ENCODE data around the gene LARGE1.
A peak's percentile ranks its signal among the peaks of the same experiment; 100 is the strongest.

The LARGE1 gene

GRCh38 chr22:33561149-33561807 is 359.0 kb downstream of the LARGE1 start:
- DNase-seq (ENCODE audit: low spot score) = no peak

- no peak for DNase-seq (ENCODE audit: low spot score)
Observed at GRCh38 chr22:33557836-33558235, 362.4 kb downstream of the LARGE1 start.

- peak; percentile 94 for DNase-seq (ENCODE audit: low spot score)
Observed at GRCh38 chr22:33555814-33556522, 364.3 kb downstream of the LARGE1 start.

DNA sequence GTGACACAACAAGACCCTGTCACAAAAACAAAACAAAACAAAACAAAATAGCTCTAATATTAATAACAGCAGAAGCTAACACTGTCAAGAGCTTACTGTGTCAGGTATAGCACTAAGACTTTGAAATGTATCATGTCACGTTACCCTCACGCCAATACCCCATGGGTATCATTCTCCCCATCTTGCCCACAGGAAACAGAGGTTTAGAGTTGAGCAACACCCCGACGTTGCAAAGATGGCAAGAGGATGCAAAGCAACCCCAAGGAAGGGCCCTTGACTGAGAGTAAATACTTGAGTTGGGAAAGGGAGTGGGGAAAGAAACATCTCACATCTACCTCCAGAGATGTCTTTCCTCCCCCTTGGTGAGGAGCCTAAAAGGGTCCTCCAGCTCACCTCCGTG is 366.8 kb downstream of the LARGE1 start:
- no peak for DNase-seq (ENCODE audit: low spot score)

GRCh38 chr22:33544707-33545106 is 375.6 kb downstream of the LARGE1 start:
- peak; percentile 51 for DNase-seq (ENCODE audit: low spot score)

DNA sequence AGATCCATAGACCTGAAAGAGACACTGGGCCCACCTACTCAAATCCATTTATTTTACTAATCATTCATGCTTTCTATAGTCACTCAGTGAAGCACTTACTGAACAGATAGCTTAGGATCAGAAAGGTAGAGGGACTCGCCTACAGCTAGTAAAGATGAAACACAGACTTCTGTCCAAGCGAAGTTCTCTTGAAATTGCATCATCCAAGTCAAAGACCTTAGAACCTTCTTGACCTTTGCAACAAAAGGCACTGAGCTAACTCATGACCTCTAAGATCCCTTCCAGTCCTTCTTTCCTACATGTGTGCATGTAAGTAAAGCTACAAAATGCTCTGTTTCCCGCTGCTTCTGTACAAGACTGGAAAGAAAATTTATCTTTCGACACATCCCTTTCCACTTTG is 377.6 kb downstream of the LARGE1 start:
- DNase-seq (ENCODE audit: low spot score) = no peak

GRCh38 chr22:33542153-33542552 is 378.1 kb downstream of the LARGE1 start:
- peak; percentile 9 for DNase-seq (ENCODE audit: low spot score)

GRCh38 chr22:33539902-33540751 is 380.1 kb downstream of the LARGE1 start:
- DNase-seq (ENCODE audit: low spot score) = peak; percentile 96

DNA sequence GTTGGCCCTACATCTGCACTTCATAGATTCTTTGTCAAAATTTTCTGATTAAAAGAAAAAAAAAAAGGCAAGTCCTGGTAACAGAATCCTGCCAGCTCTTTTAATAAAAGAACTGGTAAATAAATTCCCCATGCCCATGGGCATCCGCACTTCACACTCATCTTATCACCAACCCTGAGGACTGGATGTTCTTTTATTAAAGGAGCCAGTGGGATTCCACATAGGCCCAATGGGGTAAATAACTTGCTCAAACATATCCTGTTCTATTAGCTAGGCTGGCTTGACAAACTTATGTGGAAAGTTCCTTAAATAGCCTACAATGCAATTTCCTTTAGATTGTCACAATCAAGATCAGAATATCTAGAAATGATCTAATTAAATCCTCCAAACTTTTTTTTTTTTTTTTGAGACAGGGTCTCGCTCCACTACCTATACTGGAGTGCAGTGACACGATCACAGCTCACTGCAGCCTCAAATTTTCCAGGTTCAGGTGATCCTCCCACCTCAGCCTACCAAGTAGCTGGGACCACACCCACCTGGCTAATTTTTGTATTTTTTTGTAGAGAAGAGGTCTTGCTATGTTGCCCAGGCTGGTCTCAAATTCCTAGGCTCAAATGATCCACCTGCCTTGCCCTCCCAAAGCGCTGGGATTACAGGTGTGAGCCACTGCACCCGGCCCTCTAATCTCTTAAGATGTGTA is 380.9 kb downstream of the LARGE1 start:
- DNase-seq (ENCODE audit: low spot score) = no peak

DNA sequence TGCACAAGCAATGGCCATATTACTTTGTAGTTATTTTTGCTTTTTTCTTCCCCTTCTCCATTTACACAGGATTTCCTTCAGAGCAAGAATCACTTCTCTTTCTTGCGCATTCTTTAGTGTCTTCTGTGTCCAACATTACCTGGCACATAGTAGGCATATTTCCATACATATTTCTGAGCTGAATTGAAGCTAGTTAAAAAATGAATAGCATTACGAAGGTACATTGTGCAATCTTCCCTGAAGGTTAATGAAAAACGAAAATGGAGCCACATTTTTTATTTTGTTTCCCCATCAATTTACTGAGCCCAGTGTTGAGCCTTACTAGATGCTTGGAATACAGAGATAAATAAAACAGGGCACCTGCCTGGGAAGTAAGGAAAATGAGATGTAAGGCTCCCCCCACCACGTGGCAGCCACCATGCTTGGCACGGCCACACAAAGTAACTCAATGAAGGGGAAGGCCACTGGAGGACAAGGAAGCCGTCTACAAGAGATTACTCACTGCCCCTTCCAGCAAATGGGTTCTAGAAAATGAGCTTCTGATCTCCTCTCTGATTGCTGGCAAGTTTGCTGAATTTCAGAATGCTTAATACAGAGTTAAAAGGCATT is 381.9 kb downstream of the LARGE1 start:
- DNase-seq (ENCODE audit: low spot score) = peak; percentile 50

GRCh38 chr22:33537059-33537458 is 383.2 kb downstream of the LARGE1 start:
- no peak for DNase-seq (ENCODE audit: low spot score)

- DNase-seq (ENCODE audit: low spot score) = no peak
Observed at GRCh38 chr22:33535937-33536875, 384.1 kb downstream of the LARGE1 start.

DNA sequence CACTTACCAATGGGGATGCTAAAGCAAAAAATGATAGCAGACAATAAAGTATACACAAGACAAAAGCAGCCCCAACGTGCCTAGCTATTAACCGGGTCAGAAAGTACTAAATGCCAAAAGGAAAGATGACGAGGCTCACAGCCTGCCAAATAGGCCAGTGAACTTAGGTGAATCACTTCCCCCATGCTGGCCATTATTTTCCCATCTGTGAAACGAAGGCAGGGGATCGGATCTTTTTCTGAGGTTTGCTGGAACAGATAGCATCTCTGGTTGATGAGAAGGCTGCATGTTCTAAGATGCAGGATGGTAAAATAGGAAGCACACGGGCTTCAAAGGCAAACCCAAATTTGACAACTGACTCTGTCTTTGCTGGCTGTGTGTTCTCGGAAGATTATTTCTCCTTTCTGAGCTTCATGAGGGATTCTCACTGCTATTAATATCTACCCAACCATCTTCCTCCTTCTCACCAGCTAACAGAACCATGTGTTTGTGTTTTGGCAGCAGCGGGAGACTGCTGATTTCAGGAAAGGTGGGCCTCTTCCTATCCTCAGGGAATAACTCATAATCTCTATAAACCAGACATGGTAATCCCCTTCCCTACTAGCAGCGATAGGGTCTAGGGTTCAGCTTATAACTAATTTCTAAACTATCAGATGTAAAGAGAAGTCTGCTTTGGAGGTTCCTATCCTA is 390.7 kb downstream of the LARGE1 start:
- peak; percentile 29 for DNase-seq (ENCODE audit: low spot score)

GRCh38 chr22:33528183-33528582 is 392.1 kb downstream of the LARGE1 start:
- no peak for DNase-seq (ENCODE audit: low spot score)

GRCh38 chr22:33526434-33527107 is 393.7 kb downstream of the LARGE1 start:
- DNase-seq (ENCODE audit: low spot score) = no peak

DNA sequence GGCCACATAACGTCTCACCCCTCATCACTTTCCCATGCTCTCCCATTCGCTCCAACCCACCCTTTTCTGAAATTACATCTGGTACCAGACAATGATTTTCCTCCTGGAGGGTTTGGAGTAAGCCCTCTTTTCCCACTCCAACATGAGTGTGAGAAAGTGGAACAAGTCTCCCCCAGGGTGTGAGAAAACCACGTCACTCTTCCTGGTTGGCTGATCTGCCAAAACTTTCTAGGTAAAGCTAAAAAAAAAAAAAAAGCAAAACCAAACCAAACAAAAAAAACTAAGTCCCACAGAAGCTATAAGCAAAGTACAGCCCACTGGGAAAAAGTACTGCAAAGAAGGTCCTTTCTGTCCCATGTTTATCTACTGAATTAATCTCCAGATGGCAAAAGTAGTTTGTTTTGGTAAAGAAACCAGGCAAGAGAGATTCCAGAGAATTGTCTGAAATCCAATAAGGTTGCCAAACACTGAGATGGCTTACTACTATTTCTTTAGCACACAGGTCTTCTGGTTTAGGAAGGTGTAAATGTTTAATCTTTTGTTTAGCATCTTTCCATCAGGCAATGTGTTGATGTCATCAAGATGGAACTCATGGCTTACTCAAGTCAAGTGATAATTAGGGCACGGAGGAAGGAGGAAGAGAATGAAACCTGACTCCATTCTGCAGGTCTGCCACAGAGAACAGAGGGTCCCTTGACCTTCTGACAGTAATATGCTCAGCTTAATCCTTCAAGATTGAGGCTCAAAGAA is 395.6 kb downstream of the LARGE1 start:
- peak; percentile 85 for DNase-seq (ENCODE audit: low spot score)

DNA sequence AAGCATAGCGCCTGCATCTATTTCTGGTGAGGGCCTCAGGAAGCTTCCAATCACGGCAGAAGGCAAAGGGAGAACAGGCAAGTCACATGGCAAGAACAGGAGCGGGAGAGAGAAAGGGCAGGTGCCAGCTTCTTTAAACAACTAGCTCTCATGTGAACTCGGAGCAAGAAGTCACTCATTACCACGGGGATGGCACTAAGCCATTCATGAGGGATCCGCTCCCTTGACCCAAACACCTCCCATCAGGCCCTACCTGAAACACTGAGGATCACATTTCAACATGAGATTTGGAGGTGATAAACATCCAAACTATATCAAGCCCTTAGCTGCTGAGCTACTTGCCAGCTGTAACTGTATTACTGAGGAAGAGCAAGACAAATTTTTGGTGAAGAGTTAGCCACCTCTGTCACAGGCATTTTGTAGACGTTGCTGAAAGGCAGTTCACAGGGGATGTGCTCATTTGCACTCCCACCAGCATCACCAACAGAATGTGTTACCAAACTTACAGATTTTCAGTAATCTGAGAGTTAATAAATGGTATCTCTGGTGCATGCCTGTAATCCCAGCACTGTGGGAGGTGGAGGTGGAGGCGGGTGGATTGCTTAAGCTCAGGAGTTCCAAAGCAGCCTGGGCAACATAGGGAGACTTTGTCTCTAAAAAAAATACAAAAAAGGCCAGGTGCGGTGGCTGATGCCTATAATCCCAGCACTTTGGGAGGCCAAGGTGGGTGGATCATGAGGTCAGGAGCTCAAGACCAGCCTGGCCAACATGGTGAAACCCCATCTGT is 398.2 kb downstream of the LARGE1 start:
- no peak for DNase-seq (ENCODE audit: low spot score)

Data from kidney tubule cell (primary cell).